Right ventricle myocardium superior (tissue), 1 donor: ENCODE measurements around the gene WDR91. TPM values are rescaled to one million over a fixed set of nuclear protein-coding genes. Genes with fewer than 3 reads are reported as not detected.
A peak's percentile ranks its signal among the peaks of the same experiment; 100 is the strongest.
"Not testable (repeated sequence)": the region's sequence is repeated elsewhere in the genome, so short reads cannot be mapped to it uniquely, and the experiment has no call there.

ENCODE experiments used
- ATAC-seq: fragments of 200-7000 bp; cut with Tn5 transposase; one replicate; pipeline ENCODE4 v1.9.1; 2020; ENCODE audit warnings: mild to moderate bottlenecking; ENCODE audit not compliant: poor library complexity
- DNase-seq: peaks from one replicate; pipeline ENCODE4 v3.0.0-alpha.2; 2020
- intact Hi-C: fragments of 100-400 bp; cut with DNase I; formaldehyde crosslinking; loops from one replicate; pipeline ENCODE4 v1.11.2; 2022
- total RNA-seq: library from RNA; stranded (reverse); fragmentation: NEBNext Ultra II Directional; extraction: Animal tissue kit (Norgen Biotek cat#: 25700); gene quantifications from one replicate; pipeline ENCODE4 v1.2.1, GENCODE V29; 2021
- donor health status: DM: no; HTN: yes; CAD: no; lungs with severe emphysema.

WDR91 gene
- total RNA-seq, 1 donor from 2014 or later, result 5.1 TPM

- no peak for DNase-seq
- intact Hi-C loops, result no loop called here
- ATAC-seq, result no peak
These were observed 24.5 kb upstream of the WDR91 start for GRCh38 chr7:135235841-135236240.

GRCh38 chr7:135234727-135235126 lies 23.4 kb upstream of the WDR91 start:
- intact Hi-C loops, result no loop called here
- no peak for ATAC-seq

GRCh38 chr7:135234095-135234494 lies 22.8 kb upstream of the WDR91 start:
- ATAC-seq, DNase-seq, intact Hi-C loops: not testable (repeated sequence)

More at GRCh38 chr7:135234727-135235126, 23.4 kb upstream of the WDR91 start:
- no peak for DNase-seq

DNA sequence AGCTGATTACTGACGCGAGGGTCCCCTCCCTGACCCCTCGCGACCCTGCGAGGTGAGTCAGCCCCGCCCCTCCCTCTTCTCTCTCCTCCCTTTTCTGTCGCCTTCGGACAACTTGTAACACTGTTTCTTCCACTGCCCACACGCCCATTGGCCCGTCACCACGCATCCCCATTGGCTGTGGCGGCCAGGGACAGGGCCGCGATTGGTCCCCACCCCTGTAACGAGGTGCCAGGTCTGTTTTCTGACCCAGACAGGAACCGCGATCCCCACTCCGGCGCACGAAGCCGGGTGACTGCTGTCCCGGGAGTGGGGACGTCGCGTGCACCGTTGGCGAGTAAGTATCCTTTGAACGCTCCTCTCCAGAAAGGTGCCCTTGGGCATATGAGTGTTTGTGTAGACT lies 22.2 kb upstream of the WDR91 start, which contains the start of gene STRA8:
TSS of gene STRA8 (plus strand) at position 269 of the 400 bp plus-strand sequence. CDS start 6,687 bp downstream, outside the sequence.
- ATAC-seq (no peak), DNase-seq (no peak)
- intact Hi-C loops, result no loop called here

GRCh38 chr7:135232720-135233119 lies 21.4 kb upstream of the WDR91 start:
- ATAC-seq (no peak), DNase-seq (no peak)
- intact Hi-C loops, result no loop called here

- DNase-seq (no peak), ATAC-seq (no peak)
- intact Hi-C loops, result no loop called here
These were observed 20.8 kb upstream of the WDR91 start for GRCh38 chr7:135232087-135232486.

- DNase-seq, result no peak
- intact Hi-C loops, result no loop called here
These were observed 20.4 kb upstream of the WDR91 start for GRCh38 chr7:135231686-135232085.

DNA sequence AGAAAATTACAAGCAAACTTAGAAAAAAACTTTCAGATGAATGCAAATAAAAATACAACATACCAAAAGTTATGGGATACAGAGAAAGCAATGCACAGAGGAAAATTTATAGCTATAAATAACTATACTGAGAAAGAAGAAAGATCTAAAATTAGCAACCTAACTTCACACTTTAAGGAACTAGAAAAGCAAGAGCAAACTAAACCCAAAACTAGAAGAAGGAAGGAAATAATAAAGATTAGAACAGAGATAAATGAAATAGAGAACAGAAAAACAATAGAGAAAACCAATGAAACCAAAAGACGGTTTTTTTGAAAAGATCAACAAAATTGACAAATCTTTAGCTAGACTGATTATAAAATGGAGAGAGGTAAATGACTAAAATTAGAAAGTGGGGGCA lies 12.7 kb upstream of the WDR91 start:
- ATAC-seq, result no peak

More at GRCh38 chr7:135231686-135232085, 20.4 kb upstream of the WDR91 start:
- no peak for ATAC-seq

GRCh38 chr7:135217645-135218509 lies 6.6 kb upstream of the WDR91 start:
- intact Hi-C loops, result no loop called here
- ATAC-seq (no peak), DNase-seq (no peak)

More for the DNA sequence above, 12.7 kb upstream of the WDR91 start:
- intact Hi-C loops, result no loop called here
- no peak for DNase-seq

DNA sequence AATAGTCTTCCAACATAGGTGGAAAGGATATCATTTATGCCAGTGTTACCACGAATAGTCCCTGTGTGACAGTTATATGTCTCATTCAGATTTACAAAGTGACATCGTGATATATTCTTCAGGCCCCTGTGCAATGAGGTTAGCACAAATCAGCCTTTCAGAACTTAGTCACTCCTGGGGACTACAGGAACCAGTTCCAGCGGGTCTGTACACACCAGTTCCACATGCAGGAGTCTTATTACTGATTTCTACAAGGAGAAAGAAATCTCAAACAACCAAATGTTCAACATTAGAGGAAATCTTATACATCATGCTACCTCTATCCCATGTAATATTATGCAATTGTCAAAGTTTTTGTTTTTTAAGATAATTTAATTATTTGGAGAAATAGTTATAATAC lies 4.4 kb upstream of the WDR91 start:
- intact Hi-C loops, result no loop called here
- DNase-seq (no peak), ATAC-seq (no peak)

DNA sequence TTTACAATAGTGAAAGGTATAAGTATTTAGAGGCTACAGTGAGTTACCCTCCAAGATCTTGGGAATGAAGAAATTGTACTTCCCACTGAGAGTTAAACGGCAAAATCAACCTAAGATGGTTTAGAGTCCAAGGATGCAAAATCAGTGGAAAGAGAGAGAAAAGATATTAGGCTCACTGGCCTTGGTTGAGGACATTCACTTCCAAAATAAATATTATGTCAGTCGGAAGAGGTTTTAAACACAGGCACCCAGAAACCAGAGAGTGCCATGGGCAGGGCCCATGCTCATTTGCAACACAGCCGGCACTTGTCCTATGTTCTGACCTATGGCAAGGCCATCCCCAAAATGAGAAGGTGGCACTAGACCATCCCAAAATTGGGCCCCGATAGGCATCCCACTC lies 3.9 kb upstream of the WDR91 start:
- DNase-seq (no peak), ATAC-seq (no peak)
- intact Hi-C loops, result no loop called here

GRCh38 chr7:135213831-135214230 lies 2.5 kb upstream of the WDR91 start:
- intact Hi-C loops, result no loop called here
- ATAC-seq (no peak), DNase-seq (no peak)

- intact Hi-C loops, result not testable (repeated sequence)
- peak; percentile 40 for ATAC-seq
These were observed 790 bp upstream of the WDR91 start for GRCh38 chr7:135211946-135212685.

DNA sequence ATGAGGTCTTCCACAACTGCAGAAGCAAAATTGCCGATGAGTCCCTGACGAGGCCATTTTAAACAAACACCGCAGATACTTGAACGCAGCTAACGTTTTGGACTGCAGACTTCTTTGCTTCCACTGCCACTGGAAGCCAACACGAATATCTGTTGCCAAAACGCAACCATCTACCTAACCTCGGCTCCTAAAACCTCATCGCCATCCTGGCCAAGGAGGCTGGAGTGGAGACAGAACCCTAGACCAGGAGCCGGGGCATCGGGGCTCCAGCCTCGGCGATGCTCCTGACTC lies 493 bp downstream of the WDR91 start:
- intact Hi-C loops, result no loop called here
- peak; percentile 1 for ATAC-seq
- DNase-seq, result no peak

More at GRCh38 chr7:135211946-135212685, 790 bp upstream of the WDR91 start:
- peak; percentile 64 for DNase-seq

GRCh38 chr7:135209225-135209834 lies 2.0 kb downstream of the WDR91 start:
- intact Hi-C loops, result no loop called here
- ATAC-seq (no peak), DNase-seq (no peak)

- DNase-seq (no peak), ATAC-seq (no peak)
- intact Hi-C loops, result no loop called here
These were observed 3.1 kb downstream of the WDR91 start for GRCh38 chr7:135208102-135208793.

- intact Hi-C loops, result no loop called here
- DNase-seq (no peak), ATAC-seq (no peak)
These were observed 3.8 kb downstream of the WDR91 start for GRCh38 chr7:135207406-135208101.

GRCh38 chr7:135206941-135207391 lies 4.4 kb downstream of the WDR91 start:
- ATAC-seq, result no peak
- DNase-seq, result no peak
- intact Hi-C loops, result no loop called here
